PC-9 (cell line): ENCODE data around the gene MICB. TPM values are rescaled to one million over a fixed set of nuclear protein-coding genes. Genes with fewer than 3 reads are reported as not detected.

Experiments
- BruUV-seq: library from RNA; stranded (reverse); fragments of 400-500 nt; replicated peaks from 2 replicates; lab custom pipeline; 2021; lab: Mats Ljungman, UMichigan
- CTCF ChIA-PET: fragments of 300-600 bp; sonication (Branson Sonifier 250); formaldehyde crosslinking; loops from one replicate; lab custom pipeline; 2022; ENCODE audit warnings: antibody characterized with exemption; lab: Charles Lee
- POLR2A ChIA-PET: fragments of 300-600 bp; sonication (Branson Sonifier 250); formaldehyde crosslinking; loops from one replicate; lab custom pipeline; 2022; ENCODE audit warnings: antibody characterized with exemption; ENCODE audit not compliant: unreplicated experiment; lab: Charles Lee
- DNase-seq, 2 experiments: peaks; one replicate each; pipeline versions ENCODE4 v3.0.0 to v3.0.0-alpha.2; 2015 to 2022; ENCODE audit warnings: mixed read lengths in 1 of 2
- H2AFZ ChIP-seq: fragments of 200-600 bp; sonication (generic); 2 replicates; pipeline ENCODE4 v1.8.1; 2017; ENCODE audit warnings: antibody characterized with exemption
- H3F3A ChIP-seq: fragments of 200-600 bp; sonication (generic); 2 replicates; pipeline ENCODE4 v1.8.1; 2017; ENCODE audit warnings: antibody characterized with exemption, mild to moderate bottlenecking, low read depth; ENCODE audit not compliant: insufficient read depth
- H3K27ac ChIP-seq: fragments of 200-600 bp; sonication (generic); 2 replicates; pipeline ENCODE4 v1.6.1; 2016; ENCODE audit warnings: mixed run types
- H3K27me3 ChIP-seq: fragments of 200-600 bp; sonication (generic); 2 replicates; pipeline ENCODE4 v1.6.1; 2016; ENCODE audit warnings: low read depth, mixed run types; ENCODE audit not compliant: insufficient read depth
- H3K36me3 ChIP-seq: fragments of 200-600 bp; sonication (generic); 2 replicates; pipeline ENCODE4 v1.6.1; 2016; ENCODE audit warnings: low read depth, mixed run types
- H3K4me1 ChIP-seq: fragments of 200-600 bp; sonication (generic); replicated peaks from 2 replicates; pipeline ENCODE4 v1.6.1; 2016; ENCODE audit warnings: mixed run types; ENCODE audit not compliant: insufficient read depth
- H3K4me2 ChIP-seq: fragments of 200-600 bp; sonication (generic); 2 replicates; pipeline ENCODE4 v1.6.1; 2017; ENCODE audit warnings: mixed run types
- H3K4me3 ChIP-seq: fragments of 200-600 bp; sonication (generic); 2 replicates; pipeline ENCODE4 v1.6.1; 2016; ENCODE audit warnings: mixed run types
- H3K79me2 ChIP-seq: fragments of 200-600 bp; sonication (generic); 2 replicates; pipeline ENCODE4 v1.6.1; 2017; ENCODE audit warnings: low read depth, mixed run types
- H3K9me2 ChIP-seq: fragments of 200-600 bp; sonication (generic); 2 replicates; pipeline ENCODE4 v1.8.1; 2017; ENCODE audit warnings: mild to moderate bottlenecking; ENCODE audit not compliant: insufficient read depth
- H3K9me3 ChIP-seq: fragments of 200-600 bp; sonication (generic); 2 replicates; pipeline ENCODE4 v1.8.1; 2016; ENCODE audit warnings: low read depth; ENCODE audit not compliant: insufficient read depth
- H4K20me1 ChIP-seq: fragments of 200-600 bp; sonication (generic); 2 replicates; pipeline ENCODE4 v1.8.1; 2017; ENCODE audit not compliant: insufficient read depth
- CTCF ChIP-seq: fragments of 200-600 bp; sonication (generic); conservative IDR thresholded peaks from 2 replicates; pipeline ENCODE4 v1.6.1; 2017; ENCODE audit warnings: mixed run types, antibody characterized with exemption, mild to moderate bottlenecking, moderate library complexity
- EZH2 ChIP-seq: fragments of 200-600 bp; sonication (generic); IDR thresholded peaks from 2 replicates; pipeline ENCODE4 v1.8.0; 2017; ENCODE audit warnings: antibody characterized with exemption, low read depth
- intact Hi-C: fragments of 100-400 bp; cut with micrococcal nuclease; formaldehyde crosslinking; loops from one replicate; pipeline ENCODE4 v1.10.0; 2022; ENCODE audit not compliant: unreplicated experiment
- total RNA-seq: library from RNA; stranded (reverse); gene quantifications from 2 replicates; pipeline ENCODE4 v1.2.3, GENCODE V29; 2021

Gene MICB
- total RNA-seq, 1 experiment from 2014 or later = 37.8 TPM

- peak overlapping the region; percentile 33; the same call in 1 of the 2 replicates for H3K27ac ChIP-seq
These were observed 61.6 kb downstream of the MICB start for GRCh38 chr6:31559606-31559957.

GRCh38 chr6:31559958-31560696 is 62.2 kb downstream of the MICB start:
- H3K4me2 ChIP-seq = peak overlapping the region; percentile 42
- no peaks in the 10 kb centered on the region for H3K79me2 ChIP-seq
- no peaks in the 10 kb centered on the region for H3K9me2 ChIP-seq
- no peak overlapping the region for H3K4me3 ChIP-seq
- H3F3A ChIP-seq = peaks cover 9% of the 10 kb centered on the region; the same call in 1 of the 2 replicates
- DNase-seq = peak; percentile 60 to 83
- no peaks in the 10 kb centered on the region for H4K20me1 ChIP-seq
- no peaks in the 10 kb centered on the region for H3K27me3 ChIP-seq
- TF ChIP-seq CTCF = no peak
- TF ChIP-seq EZH2 = no peak
- no peaks in the 10 kb centered on the region for H3K36me3 ChIP-seq
- POLR2A ChIA-PET = interaction anchor here (0.5 to 0.6 kb wide), 4 partner anchors 61 to 1753 kb away, joined by 7 to 16 read pairs (median 12); partner anchors contain the start of gene PRRC2A
- H2AFZ ChIP-seq = no peak overlapping the region
- no peaks in the 10 kb centered on the region for H3K9me3 ChIP-seq
- BruUV-seq = no TSS peak
- H3K4me1 ChIP-seq = peaks cover 15% of the 10 kb centered on the region
- intact Hi-C loops = loop anchor here (1.0 kb wide), 1 partner anchor 21 kb away; no protein-coding TSS in a partner anchor
- CTCF ChIA-PET = no interaction called here
- H3K27ac ChIP-seq = peak overlapping the region; percentile 33; the same call in 1 of the 2 replicates

More at GRCh38 chr6:31559606-31559957, 61.6 kb downstream of the MICB start:
- Histone ChIP-seq H3F3A (peaks cover 11% of the 10 kb centered on the region; the same call in 1 of the 2 replicates), H3K4me2 (peak overlapping the region; percentile 42; the same call in 1 of the 2 replicates), H3K9me2 (no peaks in the 10 kb centered on the region), H3K9me3 (no peaks in the 10 kb centered on the region), H4K20me1 (0 out of 2 replicates have a peak, but pooled peaks cover 3% of the 10 kb centered on the region), H2AFZ (no peak overlapping the region), H3K79me2 (0 out of 2 replicates have a peak, but pooled peaks cover under 1% of the 10 kb centered on the region), H3K36me3 (0 out of 2 replicates have a peak, but pooled peaks cover 3% of the 10 kb centered on the region), H3K4me3 (no peak overlapping the region), H3K27me3 (no peaks in the 10 kb centered on the region), H3K4me1 (peaks cover 15% of the 10 kb centered on the region)
- intact Hi-C loops = no loop called here
- no peak for TF ChIP-seq EZH2
- TF ChIP-seq CTCF = no peak
- ChIA-PET POLR2A (interaction anchor here (0.6 kb wide), 1 partner anchor 1032 kb away, joined by 7 read pairs; no protein-coding TSS in a partner anchor), CTCF (no interaction called here)
- no TSS peak for BruUV-seq
- no peak for DNase-seq

GRCh38 chr6:31560697-31561058 is 62.7 kb downstream of the MICB start:
- H3K9me2 ChIP-seq = no peaks in the 10 kb centered on the region
- H3K27ac ChIP-seq = 0 out of 2 replicates have a peak overlapping the region, but pooled peaks have one; percentile 33
- BruUV-seq = no TSS peak
- H3K4me3 ChIP-seq = no peak overlapping the region
- intact Hi-C loops = loop anchor here (1.0 kb wide), 1 partner anchor 21 kb away; no protein-coding TSS in a partner anchor
- H2AFZ ChIP-seq = no peak overlapping the region
- H4K20me1 ChIP-seq = no peaks in the 10 kb centered on the region
- H3K79me2 ChIP-seq = no peaks in the 10 kb centered on the region
- DNase-seq = no peak
- peak overlapping the region; percentile 42; the same call in 1 of the 2 replicates for H3K4me2 ChIP-seq
- CTCF ChIA-PET = no interaction called here
- peaks cover 15% of the 10 kb centered on the region for H3K4me1 ChIP-seq
- H3K9me3 ChIP-seq = no peaks in the 10 kb centered on the region
- H3F3A ChIP-seq = peaks cover 9% of the 10 kb centered on the region; the same call in 1 of the 2 replicates
- H3K36me3 ChIP-seq = no peaks in the 10 kb centered on the region
- POLR2A ChIA-PET = interaction anchor here (0.5 to 0.6 kb wide), 3 partner anchors 60 to 1753 kb away, joined by 9 to 16 read pairs (median 14); partner anchors contain the start of gene PRRC2A
- H3K27me3 ChIP-seq = no peaks in the 10 kb centered on the region
- TF ChIP-seq EZH2 = no peak
- no peak for TF ChIP-seq CTCF

Other genes with a start within 250 kb of the MICB start
- gene HLA-C, start 226.1 kb upstream of the MICB start, total RNA-seq = 305 and 374 TPM in 2 replicates
- gene HLA-B, start 141.0 kb upstream of the MICB start, total RNA-seq = 137 and 204 TPM in 2 replicates
- gene MICA, start 94.5 kb upstream of the MICB start, total RNA-seq = 11.8 and 13.5 TPM in 2 replicates
- gene MCCD1, start 30.8 kb downstream of the MICB start, total RNA-seq = not detected in 2 replicates
- gene DDX39B, start 43.9 kb downstream of the MICB start, total RNA-seq = 383 and 436 TPM in 2 replicates
- gene ATP6V1G2, start 48.5 kb downstream of the MICB start, total RNA-seq = 0.55 and 1.8 TPM in 2 replicates
- gene NFKBIL1, start 49.5 kb downstream of the MICB start, total RNA-seq = 26.1 and 38.3 TPM in 2 replicates
- not detected in 2 replicates for gene LTA, start 74.1 kb downstream of the MICB start, total RNA-seq
- not detected in 2 replicates for gene TNF, start 77.4 kb downstream of the MICB start, total RNA-seq
- gene LTB, start 84.3 kb downstream of the MICB start, total RNA-seq = 0.63 TPM in 1 of 2 replicates, not detected in the other
- 1.6 TPM in 2 replicates for gene LST1, start 88.1 kb downstream of the MICB start, total RNA-seq
- not detected in 2 replicates for gene NCR3, start 94.9 kb downstream of the MICB start, total RNA-seq
- not detected in 2 replicates for gene AIF1, start 117.1 kb downstream of the MICB start, total RNA-seq
- 182 and 192 TPM in 2 replicates for gene PRRC2A, start 122.6 kb downstream of the MICB start, total RNA-seq
- 336 and 358 TPM in 2 replicates for gene BAG6, start 154.5 kb downstream of the MICB start, total RNA-seq
- 2.7 and 2.9 TPM in 2 replicates for gene APOM, start 157.7 kb downstream of the MICB start, total RNA-seq
- 17.2 and 17.8 TPM in 2 replicates for gene C6orf47, start 162.6 kb downstream of the MICB start, total RNA-seq
- 11.5 and 13.0 TPM in 2 replicates for gene GPANK1, start 166.9 kb downstream of the MICB start, total RNA-seq
- 152 and 173 TPM in 2 replicates for gene CSNK2B, start 167.9 kb downstream of the MICB start, total RNA-seq
- 20.9 and 24.0 TPM in 2 replicates for gene LY6G5B, start 171.8 kb downstream of the MICB start, total RNA-seq
- 2.6 and 3.7 TPM in 2 replicates for gene LY6G5C, start 182.9 kb downstream of the MICB start, total RNA-seq
- gene ABHD16A, start 205.2 kb downstream of the MICB start, total RNA-seq = 31.3 and 35.2 TPM in 2 replicates
- gene LY6G6F, start 208.7 kb downstream of the MICB start, total RNA-seq = not detected in 2 replicates
- gene LY6G6D, start 217.2 kb downstream of the MICB start, total RNA-seq = not detected in 2 replicates
- gene LY6G6C, start 223.6 kb downstream of the MICB start, total RNA-seq = 1.2 and 2.1 TPM in 2 replicates
- 0.43 and 0.59 TPM in 2 replicates for gene MPIG6B, start 225.2 kb downstream of the MICB start, total RNA-seq
- 58.3 and 99.6 TPM in 2 replicates for gene DDAH2, start 231.2 kb downstream of the MICB start, total RNA-seq
- gene CLIC1, start 238.4 kb downstream of the MICB start, total RNA-seq = 546 and 599 TPM in 2 replicates
- 50.0 and 68.8 TPM in 2 replicates for gene MSH5, start 241.9 kb downstream of the MICB start, total RNA-seq